Left hindlimb (tissue), 1 donor: ENCODE data around the gene SHROOM1.

ENCODE experiments used
- DNase-seq: peaks from one replicate; pipeline ENCODE4 v3.0.0-alpha.2; 2018

The SHROOM1 gene

DNA sequence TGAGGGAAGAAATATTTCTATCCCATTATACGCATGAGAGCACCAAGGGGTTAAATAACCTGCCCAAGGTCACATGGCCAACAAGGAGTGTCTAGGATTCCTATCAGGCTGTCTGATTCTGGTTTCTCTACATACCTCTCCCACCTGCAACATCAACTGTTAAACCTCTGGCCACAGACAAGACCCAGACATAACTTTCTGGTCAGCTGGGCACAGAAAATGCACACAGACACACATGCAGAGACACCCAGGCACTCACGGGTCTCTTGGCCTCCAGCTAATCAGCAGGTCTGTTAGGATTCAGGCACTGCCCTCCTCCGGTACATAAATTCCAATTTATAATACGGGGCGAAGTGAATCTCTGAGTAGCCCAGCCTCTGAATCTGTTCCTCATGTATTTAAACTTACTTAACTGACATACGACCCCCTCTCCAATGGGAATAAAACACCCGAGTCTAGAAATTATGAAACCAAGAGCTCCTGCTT, 54.9 kb downstream of the SHROOM1 start:
- DNase-seq: no peak

DNA sequence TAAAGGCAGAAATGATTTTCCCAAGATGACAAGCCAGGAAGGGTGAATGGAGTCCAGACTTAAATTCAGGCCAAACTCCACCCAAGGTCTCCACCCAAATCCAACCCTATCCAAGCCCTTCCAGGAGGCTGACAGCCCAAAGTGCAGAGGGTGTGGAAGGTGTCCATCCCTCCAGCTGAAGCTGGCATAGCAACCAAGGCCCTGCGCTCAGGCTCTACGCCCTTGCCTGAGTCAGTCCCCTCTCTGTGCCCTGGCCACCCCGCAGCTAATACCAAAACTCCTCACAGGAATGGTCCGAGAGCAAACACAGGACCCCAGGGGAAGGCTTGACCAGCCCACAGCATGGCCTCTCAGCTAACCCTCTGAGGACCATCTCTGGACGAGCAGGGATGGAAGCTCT, 55.6 kb downstream of the SHROOM1 start:
- no peak for DNase-seq

DNA sequence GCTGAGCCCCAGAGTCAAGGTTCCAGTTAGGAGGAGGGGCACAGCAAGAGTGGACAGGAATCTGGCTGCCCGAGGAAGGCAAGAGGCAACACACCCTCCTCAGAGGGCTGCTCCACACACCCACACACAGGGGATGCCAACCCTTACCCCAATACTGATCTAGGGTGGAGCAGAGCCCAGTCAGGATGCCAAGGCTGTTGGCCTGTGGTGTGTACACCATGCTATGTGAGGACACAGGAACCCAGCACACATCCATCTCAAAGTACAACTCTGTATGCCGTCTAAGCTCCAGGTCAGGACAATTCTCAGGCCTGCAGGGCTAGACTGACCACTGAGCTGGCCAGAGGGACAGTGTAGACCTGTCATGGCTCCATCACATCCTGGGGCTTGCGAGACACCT, 56.0 kb downstream of the SHROOM1 start:
- DNase-seq: no peak

DNA sequence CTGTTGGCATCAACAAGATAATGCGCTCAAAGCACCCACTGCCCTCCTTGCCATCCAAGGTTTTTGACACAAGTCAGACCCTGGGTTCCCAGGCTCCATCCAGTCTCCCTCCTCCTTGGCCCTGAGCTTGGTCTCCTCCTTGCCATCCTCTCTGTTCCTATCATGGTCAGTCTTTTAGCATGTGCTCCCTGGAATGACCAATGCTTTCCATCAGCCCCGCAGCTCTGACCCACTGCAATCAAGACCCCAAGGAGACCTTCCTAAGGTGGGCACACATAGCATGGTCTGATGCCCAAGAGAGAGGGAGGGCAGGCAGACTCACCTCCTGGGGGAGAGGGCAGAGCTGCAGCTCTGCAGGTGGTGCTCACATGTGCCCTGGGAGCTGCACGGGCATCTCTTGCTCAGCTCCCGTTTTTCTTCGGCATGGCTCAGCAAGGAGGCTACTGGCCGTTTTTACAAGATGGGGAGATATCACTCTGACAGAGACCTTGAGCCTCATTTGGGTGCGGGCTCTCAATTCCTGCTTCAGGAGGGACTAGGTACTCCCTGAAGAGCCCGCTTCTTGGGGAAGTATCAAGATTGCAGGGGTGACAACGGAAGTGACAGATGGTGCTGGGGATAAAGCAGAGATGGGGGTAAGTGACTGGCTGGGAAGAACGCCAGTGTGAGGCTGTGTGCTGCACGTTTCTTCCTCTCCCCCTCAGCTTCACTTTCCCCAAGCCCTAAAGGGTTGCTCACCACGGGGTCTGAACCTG, 56.7 kb downstream of the SHROOM1 start:
- no peak for DNase-seq

DNA sequence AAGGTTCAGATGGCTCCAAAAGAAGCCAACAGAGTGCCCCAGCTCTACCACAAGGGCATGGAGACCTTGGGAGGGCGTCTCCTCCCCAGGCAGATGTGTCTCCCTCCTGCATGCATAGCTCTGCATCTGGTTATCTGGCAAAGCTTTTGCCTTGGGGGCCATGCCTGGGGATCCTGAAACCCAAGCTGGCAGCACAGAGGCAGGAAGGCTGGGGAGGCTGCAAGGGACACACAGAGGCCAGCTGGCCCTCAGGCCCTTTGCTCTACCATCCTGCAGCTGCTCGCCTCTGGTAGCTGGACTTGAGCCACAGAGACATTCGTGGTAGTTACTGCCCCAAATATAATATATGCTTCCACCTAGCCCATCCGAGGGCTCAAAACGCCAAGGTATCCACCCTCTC, 57.3 kb downstream of the SHROOM1 start:
- DNase-seq: no peak

GRCh38 chr5:132772291-132773070, 58.0 kb downstream of the SHROOM1 start:
- no peak for DNase-seq
